HepG2 (cell line): ENCODE results near the gene FUT6. TPM values are rescaled to one million over a fixed set of nuclear protein-coding genes. Genes with fewer than 3 reads are reported as not detected.
A peak's percentile ranks its signal among the peaks of the same experiment; 100 is the strongest.

Experiments
- ATF7-NPFF ChIP-seq: sonication (generic); formaldehyde crosslinking; IDR thresholded peaks from 2 replicates; pipeline ENCODE4 v1.8.1; 2023; ENCODE audit warnings: mild to moderate bottlenecking, low read depth, missing genetic modification reagents, moderate library complexity
- CBX1 ChIP-seq: IDR thresholded peaks from one replicate; pipeline ENCODE4 v1.6.1; 2016; ENCODE audit warnings: antibody characterized with exemption, low read depth
- EZH2 ChIP-seq: conservative IDR thresholded peaks from 2 replicates; pipeline ENCODE4 v1.6.1; 2012; ENCODE audit warnings: mild to moderate bottlenecking, low read depth, low read length, moderate library complexity
- JUN ChIP-seq: sonication (generic); formaldehyde crosslinking; IDR thresholded peaks from 2 replicates; pipeline ENCODE4 v1.4.0; 2020; ENCODE audit warnings: mild to moderate bottlenecking, missing genetic modification reagents
- KLF6 ChIP-seq: IDR thresholded peaks from 2 replicates; pipeline ENCODE4 v1.8.0; 2016; ENCODE audit warnings: missing biosample characterization, missing genetic modification reagents
- MED8 ChIP-seq: sonication (generic); formaldehyde crosslinking; IDR thresholded peaks from 2 replicates; pipeline ENCODE4 v1.8.1; 2023; ENCODE audit warnings: mild to moderate bottlenecking, missing genetic modification reagents; ENCODE audit not compliant: insufficient replicate concordance
- POGZ ChIP-seq: sonication (generic); formaldehyde crosslinking; IDR thresholded peaks from 2 replicates; pipeline ENCODE4 v1.4.0; 2020; ENCODE audit warnings: mild to moderate bottlenecking, missing genetic modification reagents
- RNF219 ChIP-seq: sonication (generic); formaldehyde crosslinking; IDR thresholded peaks from 2 replicates; pipeline ENCODE4 v1.5.0; 2020; ENCODE audit warnings: mild to moderate bottlenecking, missing genetic modification reagents
- RXRA ChIP-seq: sonication (generic); formaldehyde crosslinking; IDR thresholded peaks from 2 replicates; pipeline ENCODE4 v1.5.1; 2020; ENCODE audit warnings: missing genetic modification reagents
- SIN3B ChIP-seq: fragments of 150-350 bp; IDR thresholded peaks from 2 replicates; pipeline ENCODE4 v1.6.1; 2014; ENCODE audit warnings: low read length
- SRSF4 ChIP-seq: fragments of 200-400 bp; formaldehyde crosslinking; IDR thresholded peaks from one replicate; pipeline ENCODE4 v1.6.1; 2018; ENCODE audit warnings: mild to moderate bottlenecking, low read depth, low read length, moderate library complexity; ENCODE audit not compliant: poor library complexity, severe bottlenecking
- TEF ChIP-seq: sonication (generic); formaldehyde crosslinking; IDR thresholded peaks from 2 replicates; pipeline ENCODE4 v1.5.0; 2020; ENCODE audit warnings: missing genetic modification reagents
- THAP9 ChIP-seq: sonication (generic); formaldehyde crosslinking; IDR thresholded peaks from 2 replicates; pipeline ENCODE4; 2020; ENCODE audit warnings: missing genetic modification reagents, mild to moderate bottlenecking, borderline replicate concordance
- XRCC5 ChIP-seq: fragments of 200-400 bp; formaldehyde crosslinking; optimal IDR thresholded peaks from 2 replicates; pipeline ENCODE3; 2017; ENCODE audit warnings: mild to moderate bottlenecking, low read length
- ZNF503 ChIP-seq: sonication (generic); formaldehyde crosslinking; IDR thresholded peaks from 2 replicates; pipeline ENCODE4 v1.4.0; 2020; ENCODE audit warnings: missing genetic modification reagents
- ZNF639 ChIP-seq: conservative IDR thresholded peaks from 2 replicates; pipeline ENCODE4 v1.6.1; 2018; ENCODE audit warnings: missing genetic modification reagents
- ZNF737 ChIP-seq: sonication (generic); formaldehyde crosslinking; IDR thresholded peaks from 2 replicates; pipeline ENCODE4 v1.5.0; 2020; ENCODE audit warnings: missing genetic modification reagents, mild to moderate bottlenecking, borderline replicate concordance
- ZNF770 ChIP-seq: sonication (generic); formaldehyde crosslinking; IDR thresholded peaks from 2 replicates; pipeline ENCODE4 v1.5.0; 2020; ENCODE audit warnings: mild to moderate bottlenecking, missing genetic modification reagents
- ZSCAN21 ChIP-seq: sonication (generic); formaldehyde crosslinking; IDR thresholded peaks from 2 replicates; pipeline ENCODE4 v1.8.0; 2022; ENCODE audit warnings: mild to moderate bottlenecking, missing genetic modification reagents, moderate library complexity, borderline replicate concordance
- polyA plus RNA-seq, 8 experiments: library from polyadenylated mRNA; depleted of rRNA in 3 of 8; stranded (reverse) in 7 of 8; unstranded in 1 of 8; fragments of >200 nt; fragmentation: Illumina TruSeq in 4 of 8; extraction: Trizol in 4 of 8; gene quantifications; 2 replicates each; pipeline versions ENCODE4 v1.2.1 to v1.2.3, GENCODE V29; 2011 to 2016; ENCODE audit warnings: low read depth in 4 of 8, missing spikeins in 1 of 8, mixed read lengths in 1 of 8; ENCODE audit not compliant: insufficient read depth in 1 of 8
- total RNA-seq, 5 experiments: library from RNA; depleted of rRNA; stranded (reverse); fragments of >200 nt; fragmentation: Illumina TruSeq; extraction: Trizol; gene quantifications; 2 replicates each; pipeline ENCODE4 v1.2.3, GENCODE V29; 2016; ENCODE audit warnings: low read depth in 1 of 5

FUT6 gene
- total and polyA plus RNA-seq, 2 of the 13 experiments (the other 11 are each of a cell fraction or from before 2014, with no cell fraction given): 8.2 to 27.7 TPM

GRCh38 chr19:5880604-5881078, 41.1 kb upstream of the FUT6 start (continued):
- TF ChIP-seq KLF6 (CRISPR knock-in tag) (0 out of 2 replicates have a peak, but pooled peaks have one; percentile 26), ZNF503 (peak; percentile 89), SRSF4 (no peak), XRCC5 (peak; percentile 54), THAP9 (CRISPR knock-in tag) (no peak), CBX1 (no peak), ZNF639 (CRISPR knock-in tag) (no peak), EZH2 (no peak), RNF219 (CRISPR knock-in tag) (peak; percentile 92; the same call in 1 of the 2 replicates), ZSCAN21 (peak; percentile 59), ZNF737 (CRISPR knock-in tag) (no peak), POGZ (peak; percentile 57), RXRA (CRISPR knock-in tag) (peak; percentile 81), TEF (CRISPR knock-in tag) (no peak; the same call in 1 of the 2 replicates), SIN3B (no peak), ATF7-NPFF (no peak), MED8 (CRISPR knock-in tag) (peak; percentile 27), JUN (CRISPR knock-in tag) (no peak), ZNF770 (peak; percentile 90)
